Activated naive CD4-positive, alpha-beta T cell treated with anti-CD3 and anti-CD28 coated beads, Interleukin-2, amount 10 ng/mL, durations not matched to agents 7 days and 5 days (primary cell): ENCODE data around the gene SPDYE8.
A peak's percentile ranks its signal among the peaks of the same experiment; 100 is the strongest.
"Not testable (repeated sequence)": the region's sequence is repeated elsewhere in the genome, so short reads cannot be mapped to it uniquely, and the experiment has no call there.

Source experiments
- CTCF ChIA-PET: fragments of 350-600 bp; sonication (Branson Sonifier 250); formaldehyde crosslinking; loops from one replicate; lab custom pipeline; 2021; ENCODE audit warnings: antibody characterized with exemption; lab: Charles Lee
- DNase-seq: peaks from one replicate; pipeline ENCODE4 v3.0.0-alpha.2; 2020
- H3K27ac Mint-ChIP-seq: one replicate; pipeline ENCODE4 v1.8.0; 2021; ENCODE audit warnings: mild to moderate bottlenecking, moderate library complexity, mixed read lengths
- H3K27me3 Mint-ChIP-seq: one replicate; pipeline ENCODE4 v1.8.0; 2021; ENCODE audit warnings: mild to moderate bottlenecking, mixed read lengths
- H3K36me3 Mint-ChIP-seq: one replicate; pipeline ENCODE4 v1.8.0; 2021; ENCODE audit warnings: mixed read lengths
- H3K4me1 Mint-ChIP-seq: one replicate; pipeline ENCODE4 v1.8.0; 2021; ENCODE audit warnings: mixed read lengths
- H3K4me3 Mint-ChIP-seq: one replicate; pipeline ENCODE4 v1.8.0; 2021; ENCODE audit warnings: mild to moderate bottlenecking, moderate library complexity, mixed read lengths
- H3K9me3 Mint-ChIP-seq: one replicate; pipeline ENCODE4 v1.8.0; 2021; ENCODE audit warnings: mixed read lengths

SPDYE8 gene

GRCh38 chr7:73029666-73030065 lies at the start of gene SPDYE8:
SPDYE8 (minus strand) TSS chr7:73029766; CDS start chr7:73027966, 1,800 bp downstream.
- H3K36me3 Mint-ChIP-seq, H3K9me3 Mint-ChIP-seq, H3K27ac Mint-ChIP-seq, DNase-seq, H3K4me3 Mint-ChIP-seq, CTCF ChIA-PET, H3K4me1 Mint-ChIP-seq, H3K27me3 Mint-ChIP-seq: not testable (repeated sequence)

GRCh38 chr7:73057811-73058210 lies 28.2 kb upstream of the SPDYE8 start, which contains the start of gene SPDYE11:
SPDYE11 (minus strand) TSS chr7:73057911; CDS start chr7:73056111, 1,800 bp downstream.
- H3K36me3 Mint-ChIP-seq, CTCF ChIA-PET, DNase-seq, H3K4me3 Mint-ChIP-seq, H3K9me3 Mint-ChIP-seq, H3K4me1 Mint-ChIP-seq, H3K27ac Mint-ChIP-seq, H3K27me3 Mint-ChIP-seq: not testable (repeated sequence)

GRCh38 chr7:73006491-73006890 lies 23.1 kb downstream of the SPDYE8 start:
- H3K27me3 Mint-ChIP-seq, H3K9me3 Mint-ChIP-seq, DNase-seq, H3K36me3 Mint-ChIP-seq, H3K27ac Mint-ChIP-seq, H3K4me1 Mint-ChIP-seq, CTCF ChIA-PET: not testable (repeated sequence)
- H3K4me3 Mint-ChIP-seq = peak overlapping the region; percentile 49

- H3K36me3 Mint-ChIP-seq, H3K9me3 Mint-ChIP-seq, H3K4me1 Mint-ChIP-seq, H3K27me3 Mint-ChIP-seq, CTCF ChIA-PET: not testable (repeated sequence)
- Mint-ChIP-seq H3K27ac (peak overlapping the region; percentile 99), H3K4me3 (peak overlapping the region; percentile 95)
- peak; percentile 92 for DNase-seq
Observed at GRCh38 chr7:73005693-73006447, 23.7 kb downstream of the SPDYE8 start.

GRCh38 chr7:73005356-73005692 lies 24.2 kb downstream of the SPDYE8 start:
- CTCF ChIA-PET, H3K27me3 Mint-ChIP-seq, H3K4me1 Mint-ChIP-seq, H3K9me3 Mint-ChIP-seq, H3K36me3 Mint-ChIP-seq: not testable (repeated sequence)
- DNase-seq = peak; percentile 77
- peak overlapping the region; percentile 95 for H3K4me3 Mint-ChIP-seq
- H3K27ac Mint-ChIP-seq = peak overlapping the region; percentile 99

- DNase-seq, H3K27me3 Mint-ChIP-seq, H3K4me3 Mint-ChIP-seq, H3K4me1 Mint-ChIP-seq, H3K36me3 Mint-ChIP-seq, CTCF ChIA-PET, H3K9me3 Mint-ChIP-seq, H3K27ac Mint-ChIP-seq: not testable (repeated sequence)
Observed at GRCh38 chr7:72997887-72998468, 31.6 kb downstream of the SPDYE8 start.

- DNase-seq, H3K36me3 Mint-ChIP-seq, H3K4me1 Mint-ChIP-seq, H3K27ac Mint-ChIP-seq, H3K4me3 Mint-ChIP-seq, CTCF ChIA-PET, H3K9me3 Mint-ChIP-seq, H3K27me3 Mint-ChIP-seq: not testable (repeated sequence)
Observed at GRCh38 chr7:72997447-72997846, 32.1 kb downstream of the SPDYE8 start.

- H3K4me1 Mint-ChIP-seq, DNase-seq, H3K27ac Mint-ChIP-seq, H3K36me3 Mint-ChIP-seq, CTCF ChIA-PET, H3K4me3 Mint-ChIP-seq, H3K27me3 Mint-ChIP-seq, H3K9me3 Mint-ChIP-seq: not testable (repeated sequence)
Observed at GRCh38 chr7:72995484-72995883, 34.1 kb downstream of the SPDYE8 start.

- CTCF ChIA-PET, H3K9me3 Mint-ChIP-seq, H3K27me3 Mint-ChIP-seq, H3K4me3 Mint-ChIP-seq, DNase-seq, H3K36me3 Mint-ChIP-seq, H3K27ac Mint-ChIP-seq, H3K4me1 Mint-ChIP-seq: not testable (repeated sequence)
Observed at GRCh38 chr7:72990146-72990913, 39.2 kb downstream of the SPDYE8 start.

GRCh38 chr7:72982084-72982483 lies 47.5 kb downstream of the SPDYE8 start:
- H3K4me3 Mint-ChIP-seq, DNase-seq, CTCF ChIA-PET, H3K4me1 Mint-ChIP-seq, H3K36me3 Mint-ChIP-seq, H3K27me3 Mint-ChIP-seq, H3K9me3 Mint-ChIP-seq, H3K27ac Mint-ChIP-seq: not testable (repeated sequence)

- H3K27ac Mint-ChIP-seq, CTCF ChIA-PET, H3K4me3 Mint-ChIP-seq, H3K4me1 Mint-ChIP-seq, H3K9me3 Mint-ChIP-seq, H3K36me3 Mint-ChIP-seq, DNase-seq, H3K27me3 Mint-ChIP-seq: not testable (repeated sequence)
Observed at GRCh38 chr7:72980382-72980781, 49.2 kb downstream of the SPDYE8 start.

GRCh38 chr7:72976434-72976833 lies 53.1 kb downstream of the SPDYE8 start:
- H3K4me1 Mint-ChIP-seq, CTCF ChIA-PET, H3K4me3 Mint-ChIP-seq, DNase-seq, H3K36me3 Mint-ChIP-seq, H3K27me3 Mint-ChIP-seq, H3K9me3 Mint-ChIP-seq, H3K27ac Mint-ChIP-seq: not testable (repeated sequence)

- CTCF ChIA-PET, H3K4me3 Mint-ChIP-seq, DNase-seq, H3K36me3 Mint-ChIP-seq, H3K27me3 Mint-ChIP-seq, H3K9me3 Mint-ChIP-seq, H3K4me1 Mint-ChIP-seq, H3K27ac Mint-ChIP-seq: not testable (repeated sequence)
Observed at GRCh38 chr7:72975656-72976286, 53.8 kb downstream of the SPDYE8 start.

- H3K36me3 Mint-ChIP-seq, H3K9me3 Mint-ChIP-seq, H3K4me3 Mint-ChIP-seq, H3K27ac Mint-ChIP-seq, DNase-seq, H3K4me1 Mint-ChIP-seq, H3K27me3 Mint-ChIP-seq, CTCF ChIA-PET: not testable (repeated sequence)
Observed at GRCh38 chr7:72974781-72975180, 54.8 kb downstream of the SPDYE8 start.
